HepG2 (cell line): ENCODE measurements around the gene CSNK1D. TPM values are rescaled to one million over a fixed set of nuclear protein-coding genes. Genes with fewer than 3 reads are reported as not detected.
"Not testable (repeated sequence)": the region's sequence is repeated elsewhere in the genome, so short reads cannot be mapped to it uniquely, and the experiment has no call there.

Experiments used
- ATAC-seq: fragments of 200-7000 bp; cut with Tn5 transposase; 3 replicates; pipeline ENCODE4 v1.9.1; 2020; ENCODE audit warnings: mild to moderate bottlenecking, moderate library complexity
- BruUV-seq: library from RNA; stranded (reverse); fragments of 400-500 nt; replicated peaks from 2 replicates; lab custom pipeline; 2021; lab: Mats Ljungman, UMichigan
- CTCF ChIA-PET: fragments of 300-600 bp; formaldehyde crosslinking; extraction: SDS; loops from one replicate; lab custom pipeline; 2021; ENCODE audit warnings: low total read pairs, inconsistent platforms, low intra/inter-chr PET ratio; lab: Yijun Ruan, JAX
- POLR2A ChIA-PET: fragments of 350-600 bp; sonication (Branson Sonifier 250); formaldehyde crosslinking; loops from one replicate; lab custom pipeline; 2020; ENCODE audit warnings: antibody characterized with exemption, inconsistent platforms; lab: Yijun Ruan, JAX
- DNase-seq: peaks from one replicate; pipeline ENCODE4 v3.0.0-alpha.2; 2015; ENCODE audit warnings: low spot score
- FAIRE-seq: peaks from 3 replicates; lab custom pipeline; 2011; peaks lifted over from hg19 to GRCh38; lab: Jason Lieb, UNC
- H2AFZ ChIP-seq: one replicate; pipeline ENCODE4 v1.6.1; 2011; ENCODE audit warnings: low read length, inconsistent platforms
- H3K27ac ChIP-seq: fragments of 300-600 bp; 3 replicates; pipeline ENCODE4 v1.8.0; 2011; ENCODE audit warnings: mixed run types, mild to moderate bottlenecking, mixed read lengths, low read length, inconsistent platforms; ENCODE audit not compliant: insufficient read depth; ENCODE audit errors: extremely low read length
- H3K27me3 ChIP-seq, 2 experiments: fragments of 200-600 bp in 1 of 2; 2 replicates in 1 of 2; 3 replicates in 1 of 2; pipeline versions ENCODE4 v1.6.0 to v1.8.0; 2011; ENCODE audit warnings: low read length in 2 of 2, mild to moderate bottlenecking in 2 of 2, moderate library complexity in 2 of 2, inconsistent platforms in 1 of 2; ENCODE audit not compliant: insufficient read depth in 2 of 2, control insufficient read depth in 1 of 2
- H3K36me3 ChIP-seq, 2 experiments: fragments of 200-600 bp in 1 of 2; replicated peaks in 1 of 2; 2 replicates in 1 of 2; 3 replicates in 1 of 2; pipeline versions ENCODE4 v1.5.1 to v1.8.0; 2011; ENCODE audit warnings: low read length in 2 of 2, inconsistent platforms in 1 of 2; ENCODE audit not compliant: insufficient read depth in 2 of 2, control insufficient read depth in 1 of 2
- H3K4me1 ChIP-seq: 2 replicates; pipeline ENCODE4 v1.5.1; 2012; ENCODE audit warnings: low read length, inconsistent platforms; ENCODE audit not compliant: insufficient read depth
- H3K4me2 ChIP-seq: 2 replicates; pipeline ENCODE4 v1.6.0; 2011; ENCODE audit warnings: low read depth, low read length, inconsistent platforms
- H3K4me3 ChIP-seq, 3 experiments: fragments of 200-600 bp in 1 of 3; sonication (generic), shearing (Covaris generic) in 1 of 3; replicated peaks in 1 of 3; 2 replicates each; pipeline ENCODE4 v1.5.1; 2011 to 2016; ENCODE audit warnings: low read length in 3 of 3, inconsistent platforms in 2 of 3, low read depth in 2 of 3, mild to moderate bottlenecking in 2 of 3, control low read depth in 1 of 3, mixed read lengths in 1 of 3; ENCODE audit not compliant: insufficient read depth in 1 of 3
- H3K79me2 ChIP-seq: one replicate; pipeline ENCODE4 v1.6.1; 2011; ENCODE audit warnings: low read length, inconsistent platforms; ENCODE audit not compliant: insufficient read depth
- H3K9ac ChIP-seq: 2 replicates; pipeline ENCODE4 v1.6.0; 2011; ENCODE audit warnings: mild to moderate bottlenecking, low read depth, low read length, inconsistent platforms; ENCODE audit not compliant: insufficient read depth
- H3K9me3 ChIP-seq: 2 replicates; pipeline ENCODE4 v1.5.1; 2012; ENCODE audit warnings: mild to moderate bottlenecking, low read length
- H4K20me1 ChIP-seq: 2 replicates; pipeline ENCODE4 v1.6.0; 2011; ENCODE audit warnings: inconsistent platforms, mild to moderate bottlenecking, low read length, moderate library complexity; ENCODE audit not compliant: insufficient read depth
- AKAP8 ChIP-seq: sonication (generic); formaldehyde crosslinking; IDR thresholded peaks from 2 replicates; pipeline ENCODE4 v1.5.1; 2020; ENCODE audit warnings: mild to moderate bottlenecking, missing genetic modification reagents
- ARNT ChIP-seq: fragments of 450-650 bp; IDR thresholded peaks from 2 replicates; pipeline ENCODE4 v1.6.1; 2017
- CREB1 ChIP-seq, 2 experiments: fragments of 450-650 bp in 1 of 2; IDR thresholded peaks; 2 replicates each; pipeline ENCODE4 v1.6.1; 2016 to 2017; ENCODE audit warnings: control low read depth in 1 of 2, mild to moderate bottlenecking in 1 of 2, missing compliant biosample characterization in 1 of 2, missing genetic modification characterization in 1 of 2
- FOXA1 ChIP-seq, 2 experiments: fragments of 450-650 bp in 1 of 2; sonication (generic) in 1 of 2; formaldehyde crosslinking in 1 of 2; IDR thresholded peaks; 2 replicates each; pipeline versions ENCODE4 v1.4.0 to v1.6.1; 2016 to 2020; ENCODE audit warnings: missing genetic modification reagents in 1 of 2
- FOXK2 ChIP-seq: fragments of 450-650 bp; IDR thresholded peaks from 2 replicates; pipeline ENCODE4 v1.6.1; 2016
- HOXA9 ChIP-seq: sonication (generic); formaldehyde crosslinking; IDR thresholded peaks from 2 replicates; pipeline ENCODE4 v1.8.1; 2022; ENCODE audit warnings: missing genetic modification reagents, mild to moderate bottlenecking, moderate library complexity, borderline replicate concordance
- IKZF1 ChIP-seq: fragments of 450-650 bp; IDR thresholded peaks from 2 replicates; pipeline ENCODE4 v1.7.1; 2016
- KDM4B ChIP-seq: sonication (generic); formaldehyde crosslinking; IDR thresholded peaks from 2 replicates; pipeline ENCODE4 v1.4.0; 2020; ENCODE audit warnings: missing genetic modification reagents
- MNT ChIP-seq: fragments of 450-650 bp; IDR thresholded peaks from 2 replicates; pipeline ENCODE4 v1.6.1; 2016
- POLR2A ChIP-seq, 2 experiments: IDR thresholded peaks; 2 replicates each; pipeline ENCODE4 v1.6.1; 2011; ENCODE audit warnings: low read depth in 2 of 2, low read length in 2 of 2, mild to moderate bottlenecking in 1 of 2, moderate library complexity in 1 of 2; ENCODE audit not compliant: insufficient read depth in 1 of 2
- POLR2AphosphoS2 ChIP-seq: IDR thresholded peaks from 2 replicates; pipeline ENCODE4 v1.6.1; 2011; ENCODE audit warnings: low read depth, low read length, improper control_type of control experiment
- RBM22 ChIP-seq: fragments of 200-400 bp; formaldehyde crosslinking; optimal IDR thresholded peaks from 2 replicates; pipeline ENCODE3; 2017; ENCODE audit warnings: mild to moderate bottlenecking, low read length, moderate library complexity
- SSRP1 ChIP-seq: IDR thresholded peaks from 2 replicates; pipeline ENCODE4 v1.6.1; 2016; ENCODE audit warnings: control low read depth
- WGBS: methylation state at CpG from one replicate; pipeline ENCODE4 v1.1.6; 2017; ENCODE audit warnings: low lambda C conversion rate; 5-methylcytosine and 5-hydroxymethylcytosine counted together
- in situ Hi-C: cut with HindIII; loops from 2 replicates; pipeline ENCODE4 v1.10.0; 2017; ENCODE audit warnings: low pct_unique_long_range_greater_than_20kb; ENCODE audit not compliant: extremely low pct_ligation_motif_present
- intact Hi-C: fragments of 100-400 bp; cut with micrococcal nuclease; formaldehyde crosslinking; loops from one replicate; pipeline ENCODE4 v1.10.0; 2022; ENCODE audit not compliant: unreplicated experiment
- polyA plus RNA-seq, 8 experiments: library from polyadenylated mRNA; depleted of rRNA in 3 of 8; stranded (reverse) in 7 of 8; unstranded in 1 of 8; fragments of >200 nt; fragmentation: Illumina TruSeq in 4 of 8; extraction: Trizol in 4 of 8; gene quantifications; 2 replicates each; pipeline versions ENCODE4 v1.2.1 to v1.2.3, GENCODE V29; 2011 to 2016; ENCODE audit warnings: low read depth in 4 of 8, missing spikeins in 1 of 8, mixed read lengths in 1 of 8; ENCODE audit not compliant: insufficient read depth in 1 of 8
- total RNA-seq, 5 experiments: library from RNA; depleted of rRNA; stranded (reverse); fragments of >200 nt; fragmentation: Illumina TruSeq; extraction: Trizol; gene quantifications; 2 replicates each; pipeline ENCODE4 v1.2.3, GENCODE V29; 2016; ENCODE audit warnings: low read depth in 1 of 5

The CSNK1D gene
- total and polyA plus RNA-seq, 2 of the 13 experiments (the other 11 are each of a cell fraction or from before 2014, with no cell fraction given), result 31.5 to 128 TPM

DNA sequence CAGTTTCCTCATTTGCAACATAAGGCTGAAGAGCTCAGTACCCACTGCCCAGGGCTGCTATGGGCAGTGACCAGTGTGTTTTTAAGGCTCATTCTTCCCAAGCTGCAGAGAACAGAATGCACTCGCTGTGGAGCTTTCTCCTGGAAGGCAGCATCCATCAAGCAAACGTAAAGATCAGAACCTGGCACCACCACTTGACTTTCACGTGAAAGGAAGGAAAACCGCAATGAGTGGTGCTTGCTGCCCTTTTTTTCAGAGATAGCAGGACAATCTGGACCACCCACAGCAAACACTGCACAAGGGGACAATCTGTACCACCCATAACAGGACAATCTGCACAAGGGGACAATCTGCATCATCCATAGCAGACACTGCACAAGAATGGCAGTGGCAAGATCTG lies 11.2 kb downstream of the CSNK1D start:
- in situ Hi-C loops (no loop called here), intact Hi-C loops (no loop called here)
- CTCF ChIA-PET, result no interaction called here
- BruUV-seq, result no TSS peak
- no peak for TF ChIP-seq KDM4B
- peak; percentile 36 for TF ChIP-seq RBM22
- no peak overlapping the region for H3K27ac ChIP-seq
- H2AFZ ChIP-seq, result no peak overlapping the region
- H3K4me3 ChIP-seq, result no peak overlapping the region
- POLR2A ChIA-PET, result interaction anchor here (0.9 to 1.5 kb wide), 3 partner anchors 20 to 63 kb away, joined by 3 to 6 read pairs (median 3); no protein-coding TSS in a partner anchor
- ATAC-seq, result no peak
- H3K27me3 ChIP-seq, result no peaks in the 10 kb centered on the region
- no peak for FAIRE-seq
- peaks cover 49 to 90% of the 10 kb centered on the region in 2 experiments for H3K36me3 ChIP-seq
- no peak overlapping the region for H3K4me2 ChIP-seq
- WGBS, result 100% methylated on average over 4 of the region's 4 CpGs
- peaks cover 17% of the 10 kb centered on the region for H3K4me1 ChIP-seq
- H3K9ac ChIP-seq, result no peak overlapping the region
- no peak for DNase-seq
- peaks cover 48% of the 10 kb centered on the region for H4K20me1 ChIP-seq
- H3K79me2 ChIP-seq, result peaks cover 76% of the 10 kb centered on the region
- no peaks in the 10 kb centered on the region for H3K9me3 ChIP-seq

GRCh38 chr17:82259972-82260961 lies 13.2 kb downstream of the CSNK1D start:
- H3K27me3 ChIP-seq; H3K4me1 ChIP-seq; H3K4me3 ChIP-seq; H3K9ac ChIP-seq; DNase-seq; ATAC-seq; in situ Hi-C loops; FAIRE-seq; BruUV-seq; H3K9me3 ChIP-seq; CTCF ChIA-PET; H3K4me2 ChIP-seq; H3K27ac ChIP-seq; H2AFZ ChIP-seq; TF ChIP-seq CREB1, FOXA1 (CRISPR knock-in tag; IDR thresholded peaks at IDR 0.05): not testable (repeated sequence)
- H4K20me1 ChIP-seq, result peaks cover 34% of the 10 kb centered on the region
- POLR2A ChIA-PET, result interaction anchor here (1.0 kb wide), 1 partner anchor 18 kb away, joined by 3 read pairs; no protein-coding TSS in a partner anchor
- peaks cover 56% of the 10 kb centered on the region for H3K79me2 ChIP-seq
- H3K36me3 ChIP-seq, result peaks cover 48 to 94% of the 10 kb centered on the region in 2 experiments
- WGBS, result 98% methylated on average over 8 of the region's 8 CpGs
- intact Hi-C loops, result loop anchor here (5.0 kb wide), 1 partner anchor 37 kb away; no protein-coding TSS in a partner anchor
- 0 out of 2 replicates have a peak, but pooled peaks have one; percentile 59 for TF ChIP-seq ARNT
- TF ChIP-seq RBM22, result peak; percentile 12
- peak; percentile 37; the same call in 1 of the 2 replicates for TF ChIP-seq CREB1 (IDR thresholded peaks at IDR 0.05)
- peak; percentile 48; the same call in 1 of the 2 replicates for TF ChIP-seq HOXA9 (CRISPR knock-in tag)
- TF ChIP-seq IKZF1, result 0 out of 2 replicates have a peak, but pooled peaks have one; percentile 51
- TF ChIP-seq POLR2AphosphoS2, result 0 out of 2 replicates have a peak, but pooled peaks have one; percentile 50
- 0 out of 2 replicates have a peak, but pooled peaks have one; percentile 25 for TF ChIP-seq AKAP8 (CRISPR knock-in tag)
- TF ChIP-seq MNT, result 0 out of 2 replicates have a peak, but pooled peaks have one; percentile 2
- 0 out of 2 replicates have a peak, but pooled peaks have one; percentile 3 for TF ChIP-seq FOXA1 (IDR thresholded peaks at IDR 0.05)
- TF ChIP-seq SSRP1, result 0 out of 2 replicates have a peak, but pooled peaks have one; percentile 28
- TF ChIP-seq FOXK2, result peak; percentile 29; the same call in 1 of the 2 replicates
- peak; percentile 15 to 40; a peak in 2 of 4 replicates for TF ChIP-seq POLR2A (IDR thresholded peaks at IDR 0.05; ENCODE audit: insufficient read depth in 1 of 2, low read depth in 2 of 2, low read length in 2 of 2)
